HCT116 (cell line): ENCODE data around the gene ANO2. TPM values are rescaled to one million over a fixed set of nuclear protein-coding genes. Genes with fewer than 3 reads are reported as not detected.

Experiments
- ATAC-seq: fragments of 200-7000 bp; cut with Tn5 transposase; 2 replicates; pipeline ENCODE4 v1.9.1; 2020; ENCODE audit warnings: mild to moderate bottlenecking, moderate library complexity
- BruUV-seq: library from RNA; stranded (reverse); fragments of 400-500 nt; replicated peaks from 2 replicates; lab custom pipeline; 2021; lab: Mats Ljungman, UMichigan
- CTCF ChIA-PET: fragments of 300-600 bp; sonication (Branson Sonifier 250); formaldehyde crosslinking; loops from one replicate; lab custom pipeline; 2021; ENCODE audit warnings: antibody characterized with exemption; lab: Charles Lee
- POLR2A ChIA-PET: fragments of 300-600, 350-600 bp; sonication (Branson Sonifier 250); formaldehyde crosslinking; loops from one replicate; lab custom pipeline; 2021; ENCODE audit warnings: antibody characterized with exemption; lab: Charles Lee
- RAD21 ChIA-PET, 2 experiments: fragments of 300-600 bp; sonication (Branson Sonifier 250); formaldehyde crosslinking; loops; one replicate each; lab custom pipeline; 2023; ENCODE audit warnings: low total read pairs in 2 of 2; ENCODE audit not compliant: uncharacterized antibody in 2 of 2, unreplicated experiment in 2 of 2, low non-redundant PET in 1 of 2; lab: Charles Lee
- DNase-seq: peaks from one replicate; pipeline ENCODE4 v3.0.0-alpha.2; 2010; ENCODE audit warnings: low read depth, low spot score
- H2AFZ ChIP-seq: fragments of 200-600 bp; shearing (Covaris generic), sonication (generic); 2 replicates; pipeline ENCODE4 v1.6.1; 2017; ENCODE audit warnings: low read depth, mixed run types, mixed read lengths, antibody characterized with exemption, low read length; ENCODE audit not compliant: poor library complexity, severe bottlenecking
- H3K27ac ChIP-seq: 2 replicates; pipeline ENCODE4 v1.5.1; 2012; ENCODE audit warnings: low read depth, low read length
- H3K27me3 ChIP-seq: fragments of 200-600 bp; sonication (generic); 2 replicates; pipeline ENCODE4 v1.6.1; 2016; ENCODE audit warnings: mixed run types, low read length, mixed read lengths; ENCODE audit not compliant: insufficient read depth
- H3K36me3 ChIP-seq, 2 experiments: fragments of 200-500 bp in 1 of 2; fragments of 200-600 bp in 1 of 2; sonication (Bioruptor generic) in 1 of 2; sonication (generic) in 1 of 2; 2 replicates each; pipeline versions ENCODE4 v1.5.1 to v1.6.1; 2014 to 2016; ENCODE audit warnings: low read length in 2 of 2, inconsistent platforms in 1 of 2, mixed read lengths in 1 of 2, mixed run types in 1 of 2; ENCODE audit not compliant: insufficient read depth in 2 of 2, control insufficient read depth in 1 of 2
- H3K4me1 ChIP-seq, 2 experiments: fragments of 200-600 bp in 1 of 2; sonication (generic) in 1 of 2; 2 replicates each; pipeline versions ENCODE4 v1.5.1 to v1.6.1; 2012 to 2017; ENCODE audit warnings: low read length in 2 of 2, inconsistent platforms in 1 of 2, mild to moderate bottlenecking in 1 of 2, mixed read lengths in 1 of 2, mixed run types in 1 of 2, moderate library complexity in 1 of 2; ENCODE audit not compliant: insufficient read depth in 2 of 2, control insufficient read depth in 1 of 2
- H3K4me2 ChIP-seq: fragments of 200-600 bp; sonication (generic); 2 replicates; pipeline ENCODE4 v1.6.1; 2017; ENCODE audit warnings: mixed run types, low read length, mixed read lengths
- H3K4me3 ChIP-seq, 2 experiments: fragments of 200-600 bp in 1 of 2; sonication (generic) in 1 of 2; replicated peaks in 1 of 2; 2 replicates each; pipeline ENCODE4 v1.5.1; 2011 to 2016; ENCODE audit warnings: low read length in 2 of 2, control low read depth in 1 of 2, low read depth in 1 of 2, mild to moderate bottlenecking in 1 of 2, mixed read lengths in 1 of 2, mixed run types in 1 of 2
- H3K79me2 ChIP-seq: fragments of 200-600 bp; sonication (generic); 2 replicates; pipeline ENCODE4 v1.6.1; 2017; ENCODE audit warnings: mild to moderate bottlenecking, mixed run types, low read length, moderate library complexity, mixed read lengths; ENCODE audit not compliant: insufficient read depth
- H3K9ac ChIP-seq: fragments of 200-600 bp; sonication (generic); 2 replicates; pipeline ENCODE4 v1.6.1; 2016; ENCODE audit warnings: low read length, mixed read lengths
- H3K9me2 ChIP-seq: fragments of 200-600 bp; sonication (generic), shearing (Covaris generic); 2 replicates; pipeline ENCODE4 v1.6.1; 2017; ENCODE audit warnings: mixed run types, mild to moderate bottlenecking, moderate library complexity; ENCODE audit not compliant: insufficient read depth
- H3K9me3 ChIP-seq, 2 experiments: fragments of 200-500 bp in 1 of 2; fragments of 200-600 bp in 1 of 2; sonication (Bioruptor generic) in 1 of 2; sonication (generic) in 1 of 2; 2 replicates each; pipeline ENCODE4 v1.6.1; 2014 to 2017; ENCODE audit warnings: low read length in 2 of 2, mixed read lengths in 2 of 2, inconsistent platforms in 1 of 2, low read depth in 1 of 2, mild to moderate bottlenecking in 1 of 2, mixed run types in 1 of 2, moderate library complexity in 1 of 2; ENCODE audit not compliant: control insufficient read depth in 1 of 2, insufficient read depth in 1 of 2
- H4K20me1 ChIP-seq: fragments of 200-600 bp; sonication (generic), shearing (Covaris generic); 2 replicates; pipeline ENCODE4 v1.6.1; 2017; ENCODE audit warnings: mixed run types, mild to moderate bottlenecking, moderate library complexity; ENCODE audit not compliant: insufficient read depth
- CBX3 ChIP-seq: IDR thresholded peaks from 2 replicates; pipeline ENCODE4 v1.6.1; 2012; ENCODE audit warnings: low read depth
- CEBPB ChIP-seq: IDR thresholded peaks from 2 replicates; pipeline ENCODE4 v1.6.1; 2012; ENCODE audit warnings: low read depth
- EGR1 ChIP-seq: IDR thresholded peaks from 2 replicates; pipeline ENCODE4 v1.6.1; 2012; ENCODE audit warnings: low read depth
- ELF1 ChIP-seq: IDR thresholded peaks from 2 replicates; pipeline ENCODE4 v1.6.1; 2012; ENCODE audit warnings: low read depth, borderline replicate concordance
- EZH2 ChIP-seq: fragments of 200-600 bp; sonication (generic); IDR thresholded peaks from 2 replicates; pipeline ENCODE4 v1.6.1; 2017; ENCODE audit warnings: antibody characterized with exemption, mixed run types
- EZH2phosphoT487 ChIP-seq: fragments of 200-600 bp; IDR thresholded peaks from 2 replicates; pipeline ENCODE4 v1.6.1; 2018; ENCODE audit warnings: antibody characterized with exemption, borderline replicate concordance
- JUND ChIP-seq: IDR thresholded peaks from 2 replicates; pipeline ENCODE4 v1.6.1; 2012
- POLR2A ChIP-seq: IDR thresholded peaks from 2 replicates; pipeline ENCODE4 v1.7.0; 2011; ENCODE audit warnings: borderline replicate concordance; ENCODE audit not compliant: insufficient read depth, insufficient read length; ENCODE audit errors: extremely low read depth
- POLR2AphosphoS5 ChIP-seq: IDR thresholded peaks from 2 replicates; pipeline ENCODE4 v1.6.1; 2011; ENCODE audit warnings: mild to moderate bottlenecking, low read depth, low read length, moderate library complexity
- SIN3A ChIP-seq: IDR thresholded peaks from 2 replicates; pipeline ENCODE4 v1.6.1; 2012; ENCODE audit warnings: low read depth
- SP1 ChIP-seq: IDR thresholded peaks from 2 replicates; pipeline ENCODE4 v1.6.1; 2012; ENCODE audit warnings: low read depth
- SRF ChIP-seq: IDR thresholded peaks from 2 replicates; pipeline ENCODE4 v1.6.1; 2012; ENCODE audit warnings: low read depth
- TCF7L2 ChIP-seq: IDR thresholded peaks from 2 replicates; pipeline ENCODE4 v1.7.0; 2011; ENCODE audit warnings: borderline replicate concordance, inconsistent platforms; ENCODE audit not compliant: insufficient read depth, insufficient read length; ENCODE audit errors: extremely low read depth
- YY1 ChIP-seq: IDR thresholded peaks from 2 replicates; pipeline ENCODE4 v1.6.1; 2011; ENCODE audit warnings: low read length, low read depth, moderate library complexity, mild to moderate bottlenecking; ENCODE audit not compliant: insufficient replicate concordance; ENCODE audit errors: extremely low read depth
- ZNF274 ChIP-seq: fragments of 200-500 bp; sonication (Bioruptor generic); IDR thresholded peaks from 2 replicates; pipeline ENCODE4 v1.6.1; 2014; ENCODE audit warnings: mild to moderate bottlenecking, low read depth, low read length, inconsistent platforms
- intact Hi-C: fragments of 100-400 bp; cut with micrococcal nuclease; formaldehyde crosslinking; loops from 2 replicates; pipeline ENCODE4 v1.10.0; 2022
- total RNA-seq: library from RNA; stranded (reverse); gene quantifications from one replicate; pipeline ENCODE4 v1.2.1, GENCODE V29; 2021; ENCODE audit not compliant: unreplicated experiment
- TF ChIP-seq, protein P1 (sequence below): IDR thresholded peaks from 2 replicates; pipeline ENCODE4 v1.6.1; 2012
- TF ChIP-seq, protein P2 (sequence below), 3 experiments: fragments of 200-600 bp in 1 of 3; sonication (generic) in 1 of 3; IDR thresholded peaks in 2 of 3; conservative IDR thresholded peaks in 1 of 3; 2 replicates each; pipeline ENCODE4 v1.5.1; 2012 to 2017; ENCODE audit warnings: low read depth in 2 of 3, low read length in 2 of 3, antibody characterized with exemption in 1 of 3, borderline replicate concordance in 1 of 3, control low read depth in 1 of 3, mild to moderate bottlenecking in 1 of 3, mixed read lengths in 1 of 3, mixed run types in 1 of 3, moderate library complexity in 1 of 3; ENCODE audit not compliant: insufficient read depth in 1 of 3
- TF ChIP-seq, protein P3 (sequence below): IDR thresholded peaks from 2 replicates; pipeline ENCODE4 v1.6.1; 2012; ENCODE audit warnings: low read depth

Gene ANO2
- total RNA-seq, 1 experiment from 2014 or later = not detected

DNA sequence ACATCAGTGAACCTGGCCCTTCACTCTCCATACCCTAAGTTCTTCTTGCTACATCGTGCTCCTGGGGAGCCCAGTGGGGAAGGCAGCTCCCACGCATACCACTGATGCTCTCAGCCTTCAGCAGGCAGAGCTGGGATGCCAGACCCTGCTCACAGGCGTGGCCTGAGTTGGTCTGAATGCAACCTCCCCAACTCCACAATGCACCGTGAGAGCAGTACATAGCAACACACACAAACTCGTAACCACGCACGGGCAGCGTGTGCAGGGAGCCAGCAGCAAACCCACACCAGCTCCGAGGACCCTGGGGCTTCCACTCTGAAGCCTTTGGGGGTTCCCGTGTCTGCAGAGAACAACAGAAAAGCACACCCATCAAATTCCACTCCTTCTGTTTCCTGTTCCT, 37.3 kb downstream of the ANO2 start (continued):
- no peak for TF ChIP-seq ELF1
- TF ChIP-seq, protein P1, sequence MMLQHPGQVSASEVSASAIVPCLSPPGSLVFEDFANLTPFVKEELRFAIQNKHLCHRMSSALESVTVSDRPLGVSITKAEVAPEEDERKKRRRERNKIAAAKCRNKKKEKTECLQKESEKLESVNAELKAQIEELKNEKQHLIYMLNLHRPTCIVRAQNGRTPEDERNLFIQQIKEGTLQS = no peak
- TF ChIP-seq POLR2A = no peak
- TF ChIP-seq CEBPB = no peak
- no peak for TF ChIP-seq SP1
- no peak for TF ChIP-seq EGR1
- TF ChIP-seq YY1 = no peak

DNA sequence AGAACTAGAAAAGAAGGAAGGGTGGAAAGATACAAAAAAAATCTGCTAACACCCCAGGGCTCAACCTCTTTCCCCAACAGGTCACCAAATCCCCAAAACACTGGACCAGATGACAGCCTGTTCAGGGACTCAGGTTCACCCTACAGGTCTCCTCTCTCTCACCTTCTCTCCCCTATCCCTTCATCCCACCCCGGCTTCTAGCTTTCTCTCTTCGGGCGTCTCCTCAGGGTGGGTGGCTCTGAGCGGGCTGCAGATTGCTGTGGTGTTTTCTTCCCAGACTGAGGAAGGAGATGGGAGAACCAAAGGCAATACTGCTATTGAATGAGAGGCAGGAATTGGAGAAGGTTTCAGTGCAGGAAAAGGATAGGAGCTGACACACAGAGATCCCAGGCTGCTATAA, 39.3 kb downstream of the ANO2 start:
- Histone ChIP-seq H3K4me3 (no peak overlapping the region), H3K4me2 (no peak overlapping the region), H3K9ac (no peak overlapping the region), H3K4me1 (no peaks in the 10 kb centered on the region), H3K9me3 (no peaks in the 10 kb centered on the region), H3K36me3 (no peaks in the 10 kb centered on the region), H2AFZ (no peak overlapping the region), H4K20me1 (no peaks in the 10 kb centered on the region), H3K9me2 (no peaks in the 10 kb centered on the region), H3K27me3 (peaks cover 12% of the 10 kb centered on the region; the same call in 1 of the 2 replicates), H3K27ac (no peak overlapping the region), H3K79me2 (no peaks in the 10 kb centered on the region)
- ChIA-PET POLR2A (no interaction called here), CTCF (no interaction called here), RAD21 (no interaction called here)
- TF ChIP-seq JUND (no peak), CEBPB (no peak), EZH2 (no peak), EZH2phosphoT487 (no peak), ZNF274 (no peak), TCF7L2 (no peak), CBX3 (no peak), POLR2AphosphoS5 (no peak), ELF1 (no peak), SIN3A (no peak), EGR1 (no peak), SRF (no peak), POLR2A (no peak), YY1 (no peak)
- TF ChIP-seq, protein P1 = no peak
- TF ChIP-seq, protein P2, sequence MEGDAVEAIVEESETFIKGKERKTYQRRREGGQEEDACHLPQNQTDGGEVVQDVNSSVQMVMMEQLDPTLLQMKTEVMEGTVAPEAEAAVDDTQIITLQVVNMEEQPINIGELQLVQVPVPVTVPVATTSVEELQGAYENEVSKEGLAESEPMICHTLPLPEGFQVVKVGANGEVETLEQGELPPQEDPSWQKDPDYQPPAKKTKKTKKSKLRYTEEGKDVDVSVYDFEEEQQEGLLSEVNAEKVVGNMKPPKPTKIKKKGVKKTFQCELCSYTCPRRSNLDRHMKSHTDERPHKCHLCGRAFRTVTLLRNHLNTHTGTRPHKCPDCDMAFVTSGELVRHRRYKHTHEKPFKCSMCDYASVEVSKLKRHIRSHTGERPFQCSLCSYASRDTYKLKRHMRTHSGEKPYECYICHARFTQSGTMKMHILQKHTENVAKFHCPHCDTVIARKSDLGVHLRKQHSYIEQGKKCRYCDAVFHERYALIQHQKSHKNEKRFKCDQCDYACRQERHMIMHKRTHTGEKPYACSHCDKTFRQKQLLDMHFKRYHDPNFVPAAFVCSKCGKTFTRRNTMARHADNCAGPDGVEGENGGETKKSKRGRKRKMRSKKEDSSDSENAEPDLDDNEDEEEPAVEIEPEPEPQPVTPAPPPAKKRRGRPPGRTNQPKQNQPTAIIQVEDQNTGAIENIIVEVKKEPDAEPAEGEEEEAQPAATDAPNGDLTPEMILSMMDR (IDR thresholded peaks at IDR 0.05 in 2 of 3, conservative IDR thresholded peaks at IDR 0.05 in 1 of 3; ENCODE audit: borderline replicate concordance in 1 of 3, insufficient read depth in 1 of 3, low read depth in 2 of 3, low read length in 2 of 3) = no peak
- TF ChIP-seq, protein P3, sequence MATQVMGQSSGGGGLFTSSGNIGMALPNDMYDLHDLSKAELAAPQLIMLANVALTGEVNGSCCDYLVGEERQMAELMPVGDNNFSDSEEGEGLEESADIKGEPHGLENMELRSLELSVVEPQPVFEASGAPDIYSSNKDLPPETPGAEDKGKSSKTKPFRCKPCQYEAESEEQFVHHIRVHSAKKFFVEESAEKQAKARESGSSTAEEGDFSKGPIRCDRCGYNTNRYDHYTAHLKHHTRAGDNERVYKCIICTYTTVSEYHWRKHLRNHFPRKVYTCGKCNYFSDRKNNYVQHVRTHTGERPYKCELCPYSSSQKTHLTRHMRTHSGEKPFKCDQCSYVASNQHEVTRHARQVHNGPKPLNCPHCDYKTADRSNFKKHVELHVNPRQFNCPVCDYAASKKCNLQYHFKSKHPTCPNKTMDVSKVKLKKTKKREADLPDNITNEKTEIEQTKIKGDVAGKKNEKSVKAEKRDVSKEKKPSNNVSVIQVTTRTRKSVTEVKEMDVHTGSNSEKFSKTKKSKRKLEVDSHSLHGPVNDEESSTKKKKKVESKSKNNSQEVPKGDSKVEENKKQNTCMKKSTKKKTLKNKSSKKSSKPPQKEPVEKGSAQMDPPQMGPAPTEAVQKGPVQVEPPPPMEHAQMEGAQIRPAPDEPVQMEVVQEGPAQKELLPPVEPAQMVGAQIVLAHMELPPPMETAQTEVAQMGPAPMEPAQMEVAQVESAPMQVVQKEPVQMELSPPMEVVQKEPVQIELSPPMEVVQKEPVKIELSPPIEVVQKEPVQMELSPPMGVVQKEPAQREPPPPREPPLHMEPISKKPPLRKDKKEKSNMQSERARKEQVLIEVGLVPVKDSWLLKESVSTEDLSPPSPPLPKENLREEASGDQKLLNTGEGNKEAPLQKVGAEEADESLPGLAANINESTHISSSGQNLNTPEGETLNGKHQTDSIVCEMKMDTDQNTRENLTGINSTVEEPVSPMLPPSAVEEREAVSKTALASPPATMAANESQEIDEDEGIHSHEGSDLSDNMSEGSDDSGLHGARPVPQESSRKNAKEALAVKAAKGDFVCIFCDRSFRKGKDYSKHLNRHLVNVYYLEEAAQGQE = no peak
- no peak for ATAC-seq
- BruUV-seq = no TSS peak
- DNase-seq = no peak
- intact Hi-C loops = no loop called here
